ENCODE results near the gene NEURL3. TPM values are rescaled to one million over a fixed set of nuclear protein-coding genes. Genes with fewer than 3 reads are reported as not detected.

The NEURL3 gene
- polyA plus RNA-seq, 3 donors = not detected

GRCh38 chr2:96536445-96537065, 31.4 kb upstream of the NEURL3 start, which contains the start of gene ARID5A:
ARID5A (plus strand) TSS chr2:96536752; CDS start chr2:96536827, 75 bp downstream.
- Histone ChIP-seq H3K4me1 (ENCODE audit: control insufficient read depth in 1 of 2, insufficient read depth in 2 of 2, low read length in 2 of 2) (peaks cover 65 to 83% of the 10 kb centered on the region in 2 donors), H3K4me3 (replicated peaks in 1 of 3; ENCODE audit: low read depth in 2 of 3, low read length in 3 of 3) (peak within 1 kb of the TSS; percentile 71 to 88 (median 72)), H3K9me3 (replicated peaks in 1 of 2; ENCODE audit: control insufficient read depth in 1 of 2, insufficient read depth in 1 of 2, low read length in 2 of 2) (no peaks in the 10 kb centered on the region), H3K36me3 (replicated peaks in 1 of 2; ENCODE audit: control insufficient read depth in 1 of 2, insufficient read depth in 2 of 2, low read length in 2 of 2) (peaks cover 0 to 16% of the 10 kb centered on the region in 2 donors), H3K27me3 (ENCODE audit: control insufficient read depth in 2 of 2, insufficient read depth in 2 of 2, low read length in 2 of 2) (no peaks in the 10 kb centered on the region), H2AFZ (ENCODE audit: insufficient read depth, low read depth, low read length, poor library complexity, severe bottlenecking) (no peak within 1 kb of the TSS), H3K4me2 (replicated peaks; ENCODE audit: extremely low read depth, low read length, poor library complexity, severe bottlenecking) (peak within 1 kb of the TSS; percentile 90), H3K27ac (ENCODE audit: low read depth in 1 of 2, low read length in 2 of 2) (peak within 1 kb of the TSS; percentile 92 to 94), H3K79me2 (ENCODE audit: insufficient read depth, low read length) (peaks cover 44% of the 10 kb centered on the region), H4K20me1 (ENCODE audit: insufficient read depth, low read length) (peaks cover 39% of the 10 kb centered on the region), H3K9ac (ENCODE audit: insufficient read depth, low read length, poor library complexity, severe bottlenecking) (peak within 1 kb of the TSS; percentile 98)
- Mint-ChIP-seq H3K36me3 (peaks cover 21 to 25% of the 10 kb centered on the region in 2 donors), H3K4me3 (peak within 1 kb of the TSS; percentile 95 to 96), H3K9me3 (peaks cover 0 to 4% (median 0%) of the 10 kb centered on the region in 7 donors), H3K27ac (peak within 1 kb of the TSS; percentile 94 to 97 (median 97)), H3K4me1 (peaks cover 63% of the 10 kb centered on the region), H3K27me3 (ENCODE audit: low read depth in 3 of 3) (peaks cover 0 to 5% (median 2%) of the 10 kb centered on the region in 3 donors)
- DNase-seq = peak; percentile 84 to 89 (median 86)
- WGBS (ENCODE audit: insufficient coverage) = under 1% methylated on average over 69 of the region's 69 CpGs
- intact Hi-C loops (cut with micrococcal nuclease) = loop anchor here (5.0 to 10.0 kb wide), 2 partner anchors 101 to 392 kb away; partner anchors contain the start of genes DUSP2 (in 2 of the 2) and KANSL3 (in 1 of the 2)
- peak; percentile 62 for TF ChIP-seq CTCF (IDR thresholded peaks at IDR 0.05)

GRCh38 chr2:96535331-96535730, 30.2 kb upstream of the NEURL3 start:
- WGBS (ENCODE audit: insufficient coverage) = 100% methylated on average over 1 of the region's 4 CpGs
- H3K27me3 ChIP-seq (ENCODE audit: control insufficient read depth in 2 of 2, insufficient read depth in 2 of 2, low read length in 2 of 2) = no peaks in the 10 kb centered on the region
- H3K4me1 ChIP-seq (ENCODE audit: control insufficient read depth in 1 of 2, insufficient read depth in 2 of 2, low read length in 2 of 2) = peaks cover 73 to 95% of the 10 kb centered on the region in 2 donors
- H3K4me2 ChIP-seq (replicated peaks; ENCODE audit: extremely low read depth, low read length, poor library complexity, severe bottlenecking) = no peak overlapping the region
- peaks cover 31% of the 10 kb centered on the region for H3K79me2 ChIP-seq (ENCODE audit: insufficient read depth, low read length)
- Mint-ChIP-seq H3K27ac (no peak overlapping the region), H3K9me3 (peaks cover 0 to 4% (median 0%) of the 10 kb centered on the region in 7 donors), H3K4me1 (peaks cover 71% of the 10 kb centered on the region), H3K4me3 (no peak overlapping the region), H3K36me3 (peaks cover 13 to 15% of the 10 kb centered on the region in 2 donors), H3K27me3 (ENCODE audit: low read depth in 3 of 3) (peaks cover 4 to 12% (median 6%) of the 10 kb centered on the region in 3 donors)
- no peak overlapping the region for H2AFZ ChIP-seq (ENCODE audit: insufficient read depth, low read depth, low read length, poor library complexity, severe bottlenecking)
- peaks cover 0 to 9% of the 10 kb centered on the region in 2 donors for H3K36me3 ChIP-seq (replicated peaks in 1 of 2; ENCODE audit: control insufficient read depth in 1 of 2, insufficient read depth in 2 of 2, low read length in 2 of 2)
- no peak for DNase-seq
- H3K27ac ChIP-seq (ENCODE audit: low read depth in 1 of 2, low read length in 2 of 2) = no peak overlapping the region
- TF ChIP-seq CTCF (IDR thresholded peaks at IDR 0.05) = no peak
- intact Hi-C loops (cut with micrococcal nuclease) = loop anchor here (5.0 to 10.0 kb wide), 2 partner anchors 102 to 391 kb away; partner anchors contain the start of genes DUSP2 (in 2 of the 2) and KANSL3 (in 1 of the 2)
- H3K9me3 ChIP-seq (replicated peaks in 1 of 2; ENCODE audit: control insufficient read depth in 1 of 2, insufficient read depth in 1 of 2, low read length in 2 of 2) = no peaks in the 10 kb centered on the region
- H3K9ac ChIP-seq (ENCODE audit: insufficient read depth, low read length, poor library complexity, severe bottlenecking) = no peak overlapping the region
- peaks cover 27% of the 10 kb centered on the region for H4K20me1 ChIP-seq (ENCODE audit: insufficient read depth, low read length)
- H3K4me3 ChIP-seq (replicated peaks in 1 of 3; ENCODE audit: low read depth in 2 of 3, low read length in 3 of 3) = no peak overlapping the region

Measured in CD14-positive monocyte (primary cell).